Mammary epithelial cell (primary cell): ENCODE results near the gene HOMER2.

ENCODE experiments used
- CTCF ChIP-seq, 2 donors: IDR thresholded peaks in 1 of 2; conservative IDR thresholded peaks in 1 of 2; 2 replicates each; pipeline ENCODE4 v1.5.1; 2011 to 2012; ENCODE audit warnings: inconsistent platforms in 2 of 2, low read length in 2 of 2, mild to moderate bottlenecking in 2 of 2, control low read depth in 1 of 2, low read depth in 1 of 2; ENCODE audit not compliant: insufficient read depth in 1 of 2; ENCODE audit errors: extremely low read depth in 1 of 2
- EZH2 ChIP-seq: IDR thresholded peaks from 2 replicates; pipeline ENCODE4 v1.6.1; 2012; ENCODE audit warnings: low read length, inconsistent platforms, borderline replicate concordance

GRCh38 chr15:82807920-82808633, 144.4 kb downstream of the HOMER2 start:
- TF ChIP-seq CTCF (conservative IDR thresholded peaks at IDR 0.05 in 1 of 2, IDR thresholded peaks at IDR 0.05 in 1 of 2; ENCODE audit: extremely low read depth in 1 of 2, insufficient read depth in 1 of 2, low read depth in 1 of 2, low read length in 2 of 2) (no peak), EZH2 (no peak)
